Posterior cingulate gyrus (tissue), 11 donors: Measurements from ENCODE around the gene TFCP2L1.
A peak's percentile ranks its signal among the peaks of the same experiment; 100 is the strongest.
"Not testable (repeated sequence)": the region's sequence is repeated elsewhere in the genome, so short reads cannot be mapped to it uniquely, and the experiment has no call there.

Experiments
- DNase-seq, 10 donors: peaks; one replicate each; pipeline versions ENCODE4 v3.0.0 to v3.0.0-alpha.2; 2020 to 2021; ENCODE audit warnings: mixed read lengths in 3 of 10
- intact Hi-C: fragments of 100-400 bp; cut with DNase I; formaldehyde crosslinking; loops from one replicate; pipeline ENCODE4 v1.15.1; 2023

TFCP2L1 gene

GRCh38 chr2:121232626-121233265 is 52.3 kb downstream of the TFCP2L1 start:
- intact Hi-C loops, result no loop called here

GRCh38 chr2:121231385-121232000 is 53.5 kb downstream of the TFCP2L1 start:
- DNase-seq, result peak in 2 of 10 donors; percentile 66 to 76
- intact Hi-C loops, result no loop called here

More at GRCh38 chr2:121232626-121233265, 52.3 kb downstream of the TFCP2L1 start:
- DNase-seq, result peak in 2 of 10 donors; percentile 35 to 63

GRCh38 chr2:121228521-121228920 is 56.5 kb downstream of the TFCP2L1 start:
- peak in 2 of 10 donors; percentile 42 to 70 for DNase-seq
- intact Hi-C loops, result no loop called here

GRCh38 chr2:121227381-121228144 is 57.4 kb downstream of the TFCP2L1 start:
- intact Hi-C loops, result not testable (repeated sequence)
- DNase-seq, result peak in 8 of 10 donors; percentile 27 to 86 (median 54)

- peak in 2 of 10 donors; percentile 9 to 63 for DNase-seq
Observed at GRCh38 chr2:121225681-121226080, 59.3 kb downstream of the TFCP2L1 start.

GRCh38 chr2:121220995-121221394 is 64.0 kb downstream of the TFCP2L1 start:
- intact Hi-C loops, result no loop called here

More at GRCh38 chr2:121225681-121226080, 59.3 kb downstream of the TFCP2L1 start:
- intact Hi-C loops, result not testable (repeated sequence)

GRCh38 chr2:121219866-121220265 is 65.1 kb downstream of the TFCP2L1 start:
- peak in 1 of 10 donors; percentile 3 for DNase-seq
- intact Hi-C loops, result no loop called here

More at GRCh38 chr2:121220995-121221394, 64.0 kb downstream of the TFCP2L1 start:
- DNase-seq, result no peak

GRCh38 chr2:121218386-121218938 is 66.5 kb downstream of the TFCP2L1 start:
- intact Hi-C loops, result no loop called here
- DNase-seq, result peak in 3 of 10 donors; percentile 32 to 67 (median 39)

GRCh38 chr2:121217627-121218026 is 67.4 kb downstream of the TFCP2L1 start:
- DNase-seq, result peak in 3 of 10 donors; percentile 38 to 69 (median 58)
- intact Hi-C loops, result no loop called here

- intact Hi-C loops, result no loop called here
- DNase-seq, result peak in 3 of 10 donors; percentile 33 to 74 (median 57)
Observed at GRCh38 chr2:121214296-121214695, 70.7 kb downstream of the TFCP2L1 start.

GRCh38 chr2:121213386-121213785 is 71.6 kb downstream of the TFCP2L1 start:
- intact Hi-C loops, result no loop called here
- DNase-seq, result peak in 2 of 10 donors; percentile 20 to 51

- DNase-seq, result peak in 3 of 10 donors; percentile 60 to 80 (median 71)
- intact Hi-C loops, result no loop called here
Observed at GRCh38 chr2:121212661-121213325, 72.2 kb downstream of the TFCP2L1 start.

GRCh38 chr2:121211689-121212151 is 73.3 kb downstream of the TFCP2L1 start:
- DNase-seq, result peak in 2 of 10 donors; percentile 52 to 61
- intact Hi-C loops, result no loop called here

- intact Hi-C loops, result no loop called here
Observed at GRCh38 chr2:121211251-121211650, 73.8 kb downstream of the TFCP2L1 start.

GRCh38 chr2:121210691-121211090 is 74.3 kb downstream of the TFCP2L1 start:
- peak in 3 of 10 donors; percentile 53 to 68 (median 64) for DNase-seq
- intact Hi-C loops, result no loop called here

More at GRCh38 chr2:121211251-121211650, 73.8 kb downstream of the TFCP2L1 start:
- peak in 2 of 10 donors; percentile 33 to 35 for DNase-seq

- intact Hi-C loops, result no loop called here
Observed at GRCh38 chr2:121209014-121209610, 75.9 kb downstream of the TFCP2L1 start.

GRCh38 chr2:121207494-121207893 is 77.5 kb downstream of the TFCP2L1 start:
- DNase-seq, result peak in 3 of 10 donors; percentile 9 to 55 (median 37)
- intact Hi-C loops, result no loop called here

More at GRCh38 chr2:121209014-121209610, 75.9 kb downstream of the TFCP2L1 start:
- DNase-seq, result peak in 3 of 10 donors; percentile 58 to 72 (median 71)

GRCh38 chr2:121205321-121205942 is 79.6 kb downstream of the TFCP2L1 start:
- intact Hi-C loops, result no loop called here

More at GRCh38 chr2:121205321-121205942, 79.6 kb downstream of the TFCP2L1 start:
- DNase-seq, result peak in 4 of 10 donors; percentile 38 to 77 (median 56)
